Progenitor cell of endocrine pancreas (in vitro differentiated cells): ENCODE data around the gene SYNGR1. TPM values are rescaled to one million over a fixed set of nuclear protein-coding genes. Genes with fewer than 3 reads are reported as not detected.
"Not testable (repeated sequence)": the region's sequence is repeated elsewhere in the genome, so short reads cannot be mapped to it uniquely, and the experiment has no call there.

ENCODE experiments used
- DNase-seq: peaks from one replicate; pipeline ENCODE4 v3.0.0; 2021; ENCODE audit warnings: low spot score; ENCODE audit not compliant: unreplicated experiment
- H3K27ac Mint-ChIP-seq: 2 replicates; pipeline ENCODE4 v1.8.0; 2021; ENCODE audit warnings: mild to moderate bottlenecking, moderate library complexity, mixed read lengths
- H3K27me3 Mint-ChIP-seq: 2 replicates; pipeline ENCODE4 v1.8.0; 2021; ENCODE audit warnings: mixed read lengths
- H3K36me3 Mint-ChIP-seq: 2 replicates; pipeline ENCODE4 v1.8.0; 2022; ENCODE audit warnings: mixed read lengths; ENCODE audit not compliant: insufficient read depth
- H3K4me1 Mint-ChIP-seq: 2 replicates; pipeline ENCODE4 v1.8.0; 2021; ENCODE audit warnings: low read depth, mixed read lengths
- H3K4me3 Mint-ChIP-seq: 2 replicates; pipeline ENCODE4 v1.8.0; 2021; ENCODE audit warnings: low read depth, mild to moderate bottlenecking, moderate library complexity, mixed read lengths
- H3K9me3 Mint-ChIP-seq: 2 replicates; pipeline ENCODE4 v1.8.0; 2021; ENCODE audit warnings: low read depth, mixed read lengths
- CTCF ChIP-seq: fragments of 200-600 bp; sonication (generic); IDR thresholded peaks from one replicate; pipeline ENCODE4 v1.5.0; 2021; ENCODE audit warnings: antibody characterized with exemption, mild to moderate bottlenecking; ENCODE audit not compliant: unreplicated experiment
- total RNA-seq: library from RNA; stranded (reverse); gene quantifications from 2 replicates; pipeline ENCODE4 v1.2.1, GENCODE V29; 2021

SYNGR1 gene
- total RNA-seq, 1 donor from 2014 or later, result 36.8 TPM

GRCh38 chr22:39318507-39319283 is 31.1 kb upstream of the SYNGR1 start:
- TF ChIP-seq CTCF, result no peak
- Mint-ChIP-seq H3K4me3 (peak overlapping the region; percentile 100), H3K27ac (peak overlapping the region; percentile 100), H3K27me3 (no peaks in the 10 kb centered on the region), H3K36me3 (peaks cover 37% of the 10 kb centered on the region), H3K9me3 (no peaks in the 10 kb centered on the region), H3K4me1 (peaks cover 39% of the 10 kb centered on the region)
- DNase-seq, result no peak

GRCh38 chr22:39319284-39320022 is 30.3 kb upstream of the SYNGR1 start, which contains the start of gene RPL3:
TSS of gene RPL3 (minus strand) at chr22:39319623. CDS start at chr22:39319597, 26 bp downstream.
- DNase-seq, result peak; percentile 93
- peaks cover 37% of the 10 kb centered on the region for H3K4me1 Mint-ChIP-seq
- no peak for TF ChIP-seq CTCF
- peak within 1 kb of the TSS; percentile 100 for H3K27ac Mint-ChIP-seq
- no peaks in the 10 kb centered on the region for H3K27me3 Mint-ChIP-seq
- H3K36me3 Mint-ChIP-seq, result peaks cover 33% of the 10 kb centered on the region
- no peaks in the 10 kb centered on the region for H3K9me3 Mint-ChIP-seq
- H3K4me3 Mint-ChIP-seq, result peak within 1 kb of the TSS; percentile 100

GRCh38 chr22:39320616-39321029 is 29.2 kb upstream of the SYNGR1 start:
- not testable (repeated sequence) for H3K27me3 Mint-ChIP-seq, DNase-seq, H3K9me3 Mint-ChIP-seq
- H3K4me3 Mint-ChIP-seq, result peak overlapping the region; percentile 100
- H3K27ac Mint-ChIP-seq, result peak overlapping the region; percentile 82
- H3K4me1 Mint-ChIP-seq, result peaks cover 30% of the 10 kb centered on the region
- H3K36me3 Mint-ChIP-seq, result peaks cover 27% of the 10 kb centered on the region

- Mint-ChIP-seq H3K27ac (no peak overlapping the region), H3K27me3 (peaks cover 5% of the 10 kb centered on the region), H3K36me3 (no peaks in the 10 kb centered on the region), H3K4me3 (no peak overlapping the region), H3K9me3 (no peaks in the 10 kb centered on the region), H3K4me1 (peaks cover 3% of the 10 kb centered on the region)
- DNase-seq, result no peak
- no peak for TF ChIP-seq CTCF
These were observed 24.3 kb upstream of the SYNGR1 start for GRCh38 chr22:39325392-39325932.

GRCh38 chr22:39327995-39328754 is 21.6 kb upstream of the SYNGR1 start:
- Mint-ChIP-seq H3K9me3 (no peaks in the 10 kb centered on the region), H3K4me3 (no peak overlapping the region), H3K27ac (no peak overlapping the region), H3K27me3 (peaks cover 5% of the 10 kb centered on the region), H3K36me3 (no peaks in the 10 kb centered on the region), H3K4me1 (peaks cover 11% of the 10 kb centered on the region)
- no peak for DNase-seq
- TF ChIP-seq CTCF, result no peak

GRCh38 chr22:39330553-39330952 is 19.2 kb upstream of the SYNGR1 start:
- H3K36me3 Mint-ChIP-seq, H3K27ac Mint-ChIP-seq, H3K9me3 Mint-ChIP-seq, DNase-seq, H3K27me3 Mint-ChIP-seq, H3K4me3 Mint-ChIP-seq: not testable (repeated sequence)
- peaks cover 22% of the 10 kb centered on the region for H3K4me1 Mint-ChIP-seq
